GM23338 (cell line): ENCODE data around the gene TMEM123. TPM values are rescaled to one million over a fixed set of nuclear protein-coding genes. Genes with fewer than 3 reads are reported as not detected.

Experiments used
- ATAC-seq: fragments of 200-7000 bp; cut with Tn5 transposase; 3 replicates; pipeline ENCODE4 v1.9.1; 2020
- DNase-seq: peaks from one replicate; pipeline ENCODE4 v3.0.0-alpha.2; 2015; ENCODE audit warnings: low spot score
- H2AFZ ChIP-seq: fragments of 200-600 bp; sonication (generic); 2 replicates; pipeline ENCODE4 v1.8.0; 2016; ENCODE audit warnings: antibody characterized with exemption, mild to moderate bottlenecking, moderate library complexity
- H3F3A ChIP-seq: fragments of 200-600 bp; sonication (generic); replicated peaks from 2 replicates; pipeline ENCODE4 v1.8.0; 2017; ENCODE audit warnings: antibody characterized with exemption, mixed run types, low read depth
- H3K27ac ChIP-seq: fragments of 200-600 bp; sonication (generic); 2 replicates; pipeline ENCODE4 v1.6.1; 2016; ENCODE audit warnings: low read depth
- H3K27me3 ChIP-seq: fragments of 200-600 bp; sonication (generic); 2 replicates; pipeline ENCODE4 v1.8.0; 2016; ENCODE audit warnings: mild to moderate bottlenecking, mixed run types, moderate library complexity; ENCODE audit not compliant: insufficient read depth
- H3K36me3 ChIP-seq: fragments of 200-600 bp; sonication (generic); 2 replicates; pipeline ENCODE4 v1.8.0; 2016; ENCODE audit warnings: mild to moderate bottlenecking; ENCODE audit not compliant: insufficient read depth
- H3K4me1 ChIP-seq: fragments of 200-600 bp; sonication (generic); 2 replicates; pipeline ENCODE4 v1.8.0; 2016; ENCODE audit warnings: mild to moderate bottlenecking, moderate library complexity; ENCODE audit not compliant: insufficient read depth
- H3K4me2 ChIP-seq: fragments of 200-600 bp; sonication (generic); 2 replicates; pipeline ENCODE4 v1.7.1; 2017; ENCODE audit warnings: mixed run types
- H3K4me3 ChIP-seq: fragments of 200-600 bp; sonication (generic); 2 replicates; pipeline ENCODE4 v1.6.1; 2016; ENCODE audit warnings: mixed run types
- H3K79me2 ChIP-seq: fragments of 200-600 bp; sonication (generic); replicated peaks from 2 replicates; pipeline ENCODE4 v1.8.0; 2017; ENCODE audit warnings: mild to moderate bottlenecking; ENCODE audit not compliant: insufficient read depth
- H3K9me2 ChIP-seq: fragments of 200-600 bp; sonication (generic); 2 replicates; pipeline ENCODE4 v1.8.0; 2017; ENCODE audit not compliant: insufficient read depth
- H4K20me1 ChIP-seq: fragments of 200-600 bp; sonication (generic); replicated peaks from 2 replicates; pipeline ENCODE4 v1.8.0; 2017; ENCODE audit warnings: mild to moderate bottlenecking; ENCODE audit not compliant: insufficient read depth
- H3K27ac Mint-ChIP-seq: 2 replicates; pipeline ENCODE4 v1.8.0; 2020; ENCODE audit warnings: inconsistent platforms, mild to moderate bottlenecking, moderate library complexity, mixed read lengths
- H3K27me3 Mint-ChIP-seq: 3 replicates; pipeline ENCODE4 v1.8.0; 2022; ENCODE audit warnings: low read depth, mild to moderate bottlenecking, moderate library complexity, mixed read lengths, inconsistent platforms; ENCODE audit not compliant: insufficient read depth, poor library complexity
- H3K36me3 Mint-ChIP-seq: 3 replicates; pipeline ENCODE4 v1.8.0; 2021; ENCODE audit warnings: low read depth, mild to moderate bottlenecking, inconsistent platforms, moderate library complexity, mixed read lengths
- H3K4me1 Mint-ChIP-seq: 3 replicates; pipeline ENCODE4 v1.8.0; 2020; ENCODE audit warnings: mild to moderate bottlenecking, inconsistent platforms, mixed read lengths
- H3K4me3 Mint-ChIP-seq: 3 replicates; pipeline ENCODE4 v1.8.0; 2021; ENCODE audit warnings: moderate library complexity, mild to moderate bottlenecking, inconsistent platforms, mixed read lengths
- H3K9me3 Mint-ChIP-seq: 3 replicates; pipeline ENCODE4 v1.8.0; 2020; ENCODE audit warnings: moderate library complexity, mild to moderate bottlenecking, inconsistent platforms, mixed read lengths
- CREB1 ChIP-seq: fragments of 250-450 bp; sonication (Bioruptor Pico); IDR thresholded peaks from 2 replicates; pipeline ENCODE4 v1.5.0; 2020; ENCODE audit warnings: low read depth, mild to moderate bottlenecking, moderate library complexity
- EZH2 ChIP-seq: fragments of 200-600 bp; sonication (generic); IDR thresholded peaks from one replicate; pipeline ENCODE4 v1.8.0; 2017; ENCODE audit warnings: antibody characterized with exemption, mild to moderate bottlenecking, low read depth; ENCODE audit not compliant: unreplicated experiment
- EZH2phosphoT487 ChIP-seq: fragments of 200-600 bp; sonication (generic); IDR thresholded peaks from one replicate; pipeline ENCODE4 v1.8.1; 2018; ENCODE audit warnings: antibody characterized with exemption; ENCODE audit not compliant: unreplicated experiment
- JUNB ChIP-seq: IDR thresholded peaks from one replicate; pipeline ENCODE4 v1.6.1; 2016; ENCODE audit warnings: antibody characterized with exemption; ENCODE audit not compliant: unreplicated experiment
- NANOG ChIP-seq: IDR thresholded peaks from 2 replicates; pipeline ENCODE4 v1.6.1; 2016; ENCODE audit warnings: antibody characterized with exemption, borderline replicate concordance
- POLR2AphosphoS5 ChIP-seq: IDR thresholded peaks from 2 replicates; pipeline ENCODE4 v1.6.1; 2016; ENCODE audit warnings: antibody characterized with exemption, low read depth
- STAT1 ChIP-seq: IDR thresholded peaks from one replicate; pipeline ENCODE4 v1.6.1; 2016; ENCODE audit warnings: antibody characterized with exemption; ENCODE audit not compliant: unreplicated experiment
- ZNF114 ChIP-seq: fragments of 250-450 bp; sonication (Bioruptor Pico); IDR thresholded peaks from 2 replicates; pipeline ENCODE4 v1.5.0; 2020; ENCODE audit warnings: mild to moderate bottlenecking, moderate library complexity
- ZNF331 ChIP-seq: fragments of 250-450 bp; sonication (Bioruptor Pico); IDR thresholded peaks from 2 replicates; pipeline ENCODE4 v1.5.0; 2020; ENCODE audit warnings: low read depth, mild to moderate bottlenecking, moderate library complexity
- polyA plus RNA-seq: library from polyadenylated mRNA; unstranded; fragments of >200 nt; fragmentation: Nextera tagmentation; extraction: Ambion mirVana; gene quantifications from 2 replicates; pipeline ENCODE4 v1.2.1, GENCODE V29; 2016
- total RNA-seq: library from RNA; depleted of rRNA; stranded (reverse); fragments of >200 nt; shearing (Covaris generic); gene quantifications from 2 replicates; pipeline ENCODE4 v1.2.3, GENCODE V29; 2014
- TF ChIP-seq, protein P1 (sequence below), 2 experiments: fragments of 200-600 bp in 1 of 2; sonication (generic) in 1 of 2; conservative IDR thresholded peaks; 2 replicates each; pipeline versions ENCODE4 v1.5.1 to v1.6.1; 2016 to 2017; ENCODE audit warnings: antibody characterized with exemption in 2 of 2, low read depth in 2 of 2, mild to moderate bottlenecking in 2 of 2, moderate library complexity in 1 of 2
- TF ChIP-seq, protein P2 (sequence below): IDR thresholded peaks from one replicate; pipeline ENCODE4 v1.6.1; 2018; ENCODE audit warnings: antibody characterized with exemption; ENCODE audit not compliant: unreplicated experiment
- TF ChIP-seq, protein P3 (sequence below): fragments of 250-450 bp; sonication (Bioruptor Pico); IDR thresholded peaks from 2 replicates; pipeline ENCODE4 v1.5.0; 2020; ENCODE audit warnings: mild to moderate bottlenecking, moderate library complexity
- TF ChIP-seq, protein P4 (sequence below): IDR thresholded peaks from 2 replicates; pipeline ENCODE4 v1.6.1; 2016; ENCODE audit warnings: antibody characterized with exemption

TMEM123 gene
- total and polyA plus RNA-seq, 2 experiments from 2014 or later: 44.1 to 61.0 TPM

DNA sequence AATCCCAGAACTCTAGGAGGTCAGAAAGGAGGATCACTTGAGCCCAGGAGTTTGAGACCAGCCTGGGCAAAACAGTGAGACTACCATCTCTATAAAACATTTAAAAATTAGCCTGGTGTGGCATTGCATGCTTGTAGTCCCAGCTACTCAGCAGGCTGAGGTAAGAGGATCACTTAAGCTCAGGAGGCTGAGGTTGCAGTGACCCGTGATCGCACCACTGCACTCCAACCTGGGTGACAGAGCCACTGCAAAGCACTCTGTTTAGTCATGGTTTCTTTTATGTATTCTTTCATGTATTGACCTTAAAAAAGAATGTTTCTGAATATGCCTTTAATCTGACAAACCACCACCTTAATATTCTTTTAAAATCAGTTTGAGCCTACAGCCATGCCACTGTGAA lies 53.4 kb downstream of the TMEM123 start:
- no peaks in the 10 kb centered on the region for H3K27me3 Mint-ChIP-seq

More for the DNA sequence above, 53.4 kb downstream of the TMEM123 start:
- peaks cover 15% of the 10 kb centered on the region; the same call in 2 of the 3 replicates for H3K36me3 Mint-ChIP-seq
- no peaks in the 10 kb centered on the region for H3K4me1 ChIP-seq
- H3K79me2 ChIP-seq: no peaks in the 10 kb centered on the region
- no peaks in the 10 kb centered on the region for H3K27me3 ChIP-seq
- H3K4me2 ChIP-seq: no peak overlapping the region
- no peak overlapping the region for H3K4me3 ChIP-seq
- no peak for DNase-seq
- no peak for TF ChIP-seq CREB1 (CRISPR knock-in tag)
- TF ChIP-seq, protein P1, sequence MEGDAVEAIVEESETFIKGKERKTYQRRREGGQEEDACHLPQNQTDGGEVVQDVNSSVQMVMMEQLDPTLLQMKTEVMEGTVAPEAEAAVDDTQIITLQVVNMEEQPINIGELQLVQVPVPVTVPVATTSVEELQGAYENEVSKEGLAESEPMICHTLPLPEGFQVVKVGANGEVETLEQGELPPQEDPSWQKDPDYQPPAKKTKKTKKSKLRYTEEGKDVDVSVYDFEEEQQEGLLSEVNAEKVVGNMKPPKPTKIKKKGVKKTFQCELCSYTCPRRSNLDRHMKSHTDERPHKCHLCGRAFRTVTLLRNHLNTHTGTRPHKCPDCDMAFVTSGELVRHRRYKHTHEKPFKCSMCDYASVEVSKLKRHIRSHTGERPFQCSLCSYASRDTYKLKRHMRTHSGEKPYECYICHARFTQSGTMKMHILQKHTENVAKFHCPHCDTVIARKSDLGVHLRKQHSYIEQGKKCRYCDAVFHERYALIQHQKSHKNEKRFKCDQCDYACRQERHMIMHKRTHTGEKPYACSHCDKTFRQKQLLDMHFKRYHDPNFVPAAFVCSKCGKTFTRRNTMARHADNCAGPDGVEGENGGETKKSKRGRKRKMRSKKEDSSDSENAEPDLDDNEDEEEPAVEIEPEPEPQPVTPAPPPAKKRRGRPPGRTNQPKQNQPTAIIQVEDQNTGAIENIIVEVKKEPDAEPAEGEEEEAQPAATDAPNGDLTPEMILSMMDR (conservative IDR thresholded peaks at IDR 0.05; ENCODE audit: low read depth in 2 of 2): no peak
- TF ChIP-seq POLR2AphosphoS5: no peak
- TF ChIP-seq EZH2phosphoT487: no peak
- no peak for TF ChIP-seq STAT1
- TF ChIP-seq JUNB: no peak
- TF ChIP-seq, protein P2, sequence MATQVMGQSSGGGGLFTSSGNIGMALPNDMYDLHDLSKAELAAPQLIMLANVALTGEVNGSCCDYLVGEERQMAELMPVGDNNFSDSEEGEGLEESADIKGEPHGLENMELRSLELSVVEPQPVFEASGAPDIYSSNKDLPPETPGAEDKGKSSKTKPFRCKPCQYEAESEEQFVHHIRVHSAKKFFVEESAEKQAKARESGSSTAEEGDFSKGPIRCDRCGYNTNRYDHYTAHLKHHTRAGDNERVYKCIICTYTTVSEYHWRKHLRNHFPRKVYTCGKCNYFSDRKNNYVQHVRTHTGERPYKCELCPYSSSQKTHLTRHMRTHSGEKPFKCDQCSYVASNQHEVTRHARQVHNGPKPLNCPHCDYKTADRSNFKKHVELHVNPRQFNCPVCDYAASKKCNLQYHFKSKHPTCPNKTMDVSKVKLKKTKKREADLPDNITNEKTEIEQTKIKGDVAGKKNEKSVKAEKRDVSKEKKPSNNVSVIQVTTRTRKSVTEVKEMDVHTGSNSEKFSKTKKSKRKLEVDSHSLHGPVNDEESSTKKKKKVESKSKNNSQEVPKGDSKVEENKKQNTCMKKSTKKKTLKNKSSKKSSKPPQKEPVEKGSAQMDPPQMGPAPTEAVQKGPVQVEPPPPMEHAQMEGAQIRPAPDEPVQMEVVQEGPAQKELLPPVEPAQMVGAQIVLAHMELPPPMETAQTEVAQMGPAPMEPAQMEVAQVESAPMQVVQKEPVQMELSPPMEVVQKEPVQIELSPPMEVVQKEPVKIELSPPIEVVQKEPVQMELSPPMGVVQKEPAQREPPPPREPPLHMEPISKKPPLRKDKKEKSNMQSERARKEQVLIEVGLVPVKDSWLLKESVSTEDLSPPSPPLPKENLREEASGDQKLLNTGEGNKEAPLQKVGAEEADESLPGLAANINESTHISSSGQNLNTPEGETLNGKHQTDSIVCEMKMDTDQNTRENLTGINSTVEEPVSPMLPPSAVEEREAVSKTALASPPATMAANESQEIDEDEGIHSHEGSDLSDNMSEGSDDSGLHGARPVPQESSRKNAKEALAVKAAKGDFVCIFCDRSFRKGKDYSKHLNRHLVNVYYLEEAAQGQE: no peak
- TF ChIP-seq ZNF331 (CRISPR knock-in tag): no peak
- no peak for TF ChIP-seq ZNF114 (CRISPR knock-in tag)
- TF ChIP-seq, protein P3, sequence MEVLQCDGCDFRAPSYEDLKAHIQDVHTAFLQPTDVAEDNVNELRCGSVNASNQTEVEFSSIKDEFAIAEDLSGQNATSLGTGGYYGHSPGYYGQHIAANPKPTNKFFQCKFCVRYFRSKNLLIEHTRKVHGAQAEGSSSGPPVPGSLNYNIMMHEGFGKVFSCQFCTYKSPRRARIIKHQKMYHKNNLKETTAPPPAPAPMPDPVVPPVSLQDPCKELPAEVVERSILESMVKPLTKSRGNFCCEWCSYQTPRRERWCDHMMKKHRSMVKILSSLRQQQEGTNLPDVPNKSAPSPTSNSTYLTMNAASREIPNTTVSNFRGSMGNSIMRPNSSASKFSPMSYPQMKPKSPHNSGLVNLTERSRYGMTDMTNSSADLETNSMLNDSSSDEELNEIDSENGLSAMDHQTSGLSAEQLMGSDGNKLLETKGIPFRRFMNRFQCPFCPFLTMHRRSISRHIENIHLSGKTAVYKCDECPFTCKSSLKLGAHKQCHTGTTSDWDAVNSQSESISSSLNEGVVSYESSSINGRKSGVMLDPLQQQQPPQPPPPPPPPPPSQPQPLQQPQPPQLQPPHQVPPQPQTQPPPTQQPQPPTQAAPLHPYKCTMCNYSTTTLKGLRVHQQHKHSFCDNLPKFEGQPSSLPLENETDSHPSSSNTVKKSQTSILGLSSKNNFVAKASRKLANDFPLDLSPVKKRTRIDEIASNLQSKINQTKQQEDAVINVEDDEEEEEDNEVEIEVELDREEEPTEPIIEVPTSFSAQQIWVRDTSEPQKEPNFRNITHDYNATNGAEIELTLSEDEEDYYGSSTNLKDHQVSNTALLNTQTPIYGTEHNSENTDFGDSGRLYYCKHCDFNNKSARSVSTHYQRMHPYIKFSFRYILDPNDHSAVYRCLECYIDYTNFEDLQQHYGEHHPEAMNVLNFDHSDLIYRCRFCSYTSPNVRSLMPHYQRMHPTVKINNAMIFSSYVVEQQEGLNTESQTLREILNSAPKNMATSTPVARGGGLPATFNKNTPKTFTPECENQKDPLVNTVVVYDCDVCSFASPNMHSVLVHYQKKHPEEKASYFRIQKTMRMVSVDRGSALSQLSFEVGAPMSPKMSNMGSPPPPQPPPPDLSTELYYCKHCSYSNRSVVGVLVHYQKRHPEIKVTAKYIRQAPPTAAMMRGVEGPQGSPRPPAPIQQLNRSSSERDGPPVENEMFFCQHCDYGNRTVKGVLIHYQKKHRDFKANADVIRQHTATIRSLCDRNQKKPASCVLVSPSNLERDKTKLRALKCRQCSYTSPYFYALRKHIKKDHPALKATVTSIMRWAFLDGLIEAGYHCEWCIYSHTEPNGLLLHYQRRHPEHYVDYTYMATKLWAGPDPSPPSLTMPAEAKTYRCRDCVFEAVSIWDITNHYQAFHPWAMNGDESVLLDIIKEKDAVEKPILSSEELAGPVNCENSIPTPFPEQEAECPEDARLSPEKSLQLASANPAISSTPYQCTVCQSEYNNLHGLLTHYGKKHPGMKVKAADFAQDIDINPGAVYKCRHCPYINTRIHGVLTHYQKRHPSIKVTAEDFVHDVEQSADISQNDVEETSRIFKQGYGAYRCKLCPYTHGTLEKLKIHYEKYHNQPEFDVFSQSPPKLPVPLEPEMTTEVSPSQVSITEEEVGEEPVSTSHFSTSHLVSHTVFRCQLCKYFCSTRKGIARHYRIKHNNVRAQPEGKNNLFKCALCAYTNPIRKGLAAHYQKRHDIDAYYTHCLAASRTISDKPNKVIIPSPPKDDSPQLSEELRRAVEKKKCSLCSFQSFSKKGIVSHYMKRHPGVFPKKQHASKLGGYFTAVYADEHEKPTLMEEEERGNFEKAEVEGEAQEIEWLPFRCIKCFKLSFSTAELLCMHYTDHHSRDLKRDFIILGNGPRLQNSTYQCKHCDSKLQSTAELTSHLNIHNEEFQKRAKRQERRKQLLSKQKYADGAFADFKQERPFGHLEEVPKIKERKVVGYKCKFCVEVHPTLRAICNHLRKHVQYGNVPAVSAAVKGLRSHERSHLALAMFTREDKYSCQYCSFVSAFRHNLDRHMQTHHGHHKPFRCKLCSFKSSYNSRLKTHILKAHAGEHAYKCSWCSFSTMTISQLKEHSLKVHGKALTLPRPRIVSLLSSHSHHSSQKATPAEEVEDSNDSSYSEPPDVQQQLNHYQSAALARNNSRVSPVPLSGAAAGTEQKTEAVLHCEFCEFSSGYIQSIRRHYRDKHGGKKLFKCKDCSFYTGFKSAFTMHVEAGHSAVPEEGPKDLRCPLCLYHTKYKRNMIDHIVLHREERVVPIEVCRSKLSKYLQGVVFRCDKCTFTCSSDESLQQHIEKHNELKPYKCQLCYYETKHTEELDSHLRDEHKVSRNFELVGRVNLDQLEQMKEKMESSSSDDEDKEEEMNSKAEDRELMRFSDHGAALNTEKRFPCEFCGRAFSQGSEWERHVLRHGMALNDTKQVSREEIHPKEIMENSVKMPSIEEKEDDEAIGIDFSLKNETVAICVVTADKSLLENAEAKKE: no peak
- TF ChIP-seq EZH2: no peak
- TF ChIP-seq, protein P4, sequence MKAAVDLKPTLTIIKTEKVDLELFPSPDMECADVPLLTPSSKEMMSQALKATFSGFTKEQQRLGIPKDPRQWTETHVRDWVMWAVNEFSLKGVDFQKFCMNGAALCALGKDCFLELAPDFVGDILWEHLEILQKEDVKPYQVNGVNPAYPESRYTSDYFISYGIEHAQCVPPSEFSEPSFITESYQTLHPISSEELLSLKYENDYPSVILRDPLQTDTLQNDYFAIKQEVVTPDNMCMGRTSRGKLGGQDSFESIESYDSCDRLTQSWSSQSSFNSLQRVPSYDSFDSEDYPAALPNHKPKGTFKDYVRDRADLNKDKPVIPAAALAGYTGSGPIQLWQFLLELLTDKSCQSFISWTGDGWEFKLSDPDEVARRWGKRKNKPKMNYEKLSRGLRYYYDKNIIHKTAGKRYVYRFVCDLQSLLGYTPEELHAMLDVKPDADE: no peak
- TF ChIP-seq NANOG: no peak
- H2AFZ ChIP-seq: no peak overlapping the region
- H3K27ac Mint-ChIP-seq: no peak overlapping the region
- ATAC-seq: no peak
- H3K9me2 ChIP-seq: no peaks in the 10 kb centered on the region
- H4K20me1 ChIP-seq: no peaks in the 10 kb centered on the region; the same call in none of the 2 replicates
- H3K4me3 Mint-ChIP-seq: no peak overlapping the region
- H3K27ac ChIP-seq: no peak overlapping the region
- no peaks in the 10 kb centered on the region for H3K4me1 Mint-ChIP-seq
- H3K9me3 Mint-ChIP-seq: no peaks in the 10 kb centered on the region
- H3F3A ChIP-seq: no peaks in the 10 kb centered on the region
- H3K36me3 ChIP-seq: no peaks in the 10 kb centered on the region; the same call in 1 of the 2 replicates
